ENCODE results near the gene RAB4A. TPM values are rescaled to one million over a fixed set of nuclear protein-coding genes. Genes with fewer than 3 reads are reported as not detected.
"Not testable (repeated sequence)": the region's sequence is repeated elsewhere in the genome, so short reads cannot be mapped to it uniquely, and the experiment has no call there.

The RAB4A gene
- polyA plus RNA-seq, 2 of the 4 experiments (the other 2 are of a cell fraction), result 31.5 to 38.4 TPM

DNA sequence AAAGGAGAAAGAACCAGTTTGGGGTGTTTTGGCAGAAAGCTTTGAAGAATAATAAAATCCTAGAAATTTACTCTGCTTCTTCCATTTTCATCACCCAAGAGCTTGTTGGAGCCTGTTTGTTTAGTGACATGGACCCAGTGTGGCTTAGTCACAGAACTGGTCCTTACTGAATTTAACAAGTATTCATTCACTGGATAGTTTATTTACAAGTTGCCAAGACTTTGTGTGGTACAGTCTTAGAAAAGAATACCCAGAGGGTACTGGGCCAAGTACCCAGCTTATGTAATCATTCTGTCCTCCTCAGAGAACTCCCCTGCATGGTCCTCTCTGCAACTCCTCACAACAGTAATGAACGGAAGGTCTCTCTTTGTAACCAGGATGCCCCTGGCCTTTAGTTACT is 16.4 kb downstream of the RAB4A start:
- no peak for TF ChIP-seq SREBF2 (IDR thresholded peaks at IDR 0.05)
- no peak for TF ChIP-seq NPAS2 (CRISPR knock-in tag; IDR thresholded peaks at IDR 0.05; ENCODE audit: borderline replicate concordance)
- TF ChIP-seq MYC (IDR thresholded peaks at IDR 0.05; ENCODE audit: borderline replicate concordance, low read length), result no peak
- no peak for TF ChIP-seq ZNF302 (CRISPR knock-in tag; IDR thresholded peaks at IDR 0.05)
- TF ChIP-seq EP300 (IDR thresholded peaks at IDR 0.05), result no peak
- TF ChIP-seq HOXB13 (CRISPR knock-in tag; IDR thresholded peaks at IDR 0.05; ENCODE audit: low read depth), result no peak
- no peak for TF ChIP-seq POLR2A (IDR thresholded peaks at IDR 0.05; ENCODE audit: low read length)
- no peak for TF ChIP-seq CBX2 (IDR thresholded peaks at IDR 0.05; ENCODE audit: borderline replicate concordance, low read depth)
- TF ChIP-seq, protein P1, sequence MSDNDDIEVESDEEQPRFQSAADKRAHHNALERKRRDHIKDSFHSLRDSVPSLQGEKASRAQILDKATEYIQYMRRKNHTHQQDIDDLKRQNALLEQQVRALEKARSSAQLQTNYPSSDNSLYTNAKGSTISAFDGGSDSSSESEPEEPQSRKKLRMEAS (IDR thresholded peaks at IDR 0.05), result no peak
- TF ChIP-seq CHD4 (IDR thresholded peaks at IDR 0.05; ENCODE audit: borderline replicate concordance), result no peak
- no peak for TF ChIP-seq JUN (IDR thresholded peaks at IDR 0.05)
- Histone ChIP-seq H3K9me3 (no peaks in the 10 kb centered on the region), H3K4me3 (no peak overlapping the region), H3K4me1 (peaks cover 11% of the 10 kb centered on the region; the same call in 1 of the 3 replicates), H3K4me2 (no peak overlapping the region), H3K27ac (no peak overlapping the region)
- no peak for FAIRE-seq
- no peak; a peak in 1 of 6 replicates for ATAC-seq
- POLR2A ChIA-PET, result no interaction called here
- WGBS (ENCODE audit: missing lambda C conversion rate), result 100% methylated on average over 1 of the region's 1 CpG
- CTCF ChIA-PET, result interaction anchor here (0.9 to 1.7 kb wide), 2 partner anchors 9 to 29 kb away, joined by 3 to 5 read pairs; no protein-coding TSS in a partner anchor
- no peak for DNase-seq (ENCODE audit: low read depth in 1 of 2, low spot score in 1 of 2)

DNA sequence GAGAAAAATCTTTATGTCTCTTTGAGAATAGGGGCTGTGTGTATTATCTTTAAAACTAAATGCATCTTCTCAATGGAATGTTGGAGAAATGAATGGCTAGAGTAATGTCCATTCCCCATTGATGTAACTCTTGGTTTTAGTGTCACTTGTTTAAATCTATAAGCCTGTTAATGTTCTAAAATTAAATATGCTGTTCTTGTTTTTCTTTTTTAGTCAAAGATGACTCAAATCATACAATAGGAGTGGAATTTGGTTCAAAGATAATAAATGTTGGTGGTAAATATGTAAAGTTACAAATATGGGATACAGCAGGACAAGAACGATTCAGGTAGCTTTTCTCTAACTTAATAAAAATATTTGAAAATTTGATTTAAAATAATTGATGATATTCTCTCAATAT is 17.6 kb downstream of the RAB4A start:
- FAIRE-seq (no peak), ATAC-seq (no peak), DNase-seq (ENCODE audit: low read depth in 1 of 2, low spot score in 1 of 2) (no peak)
- H3K9me3 ChIP-seq, result no peaks in the 10 kb centered on the region
- peaks cover 11% of the 10 kb centered on the region; the same call in 1 of the 3 replicates for H3K4me1 ChIP-seq
- POLR2A ChIA-PET, result no interaction called here
- CTCF ChIA-PET, result interaction anchor here (1.1 to 1.7 kb wide), 4 partner anchors 23 to 554 kb away, joined by 3 to 5 read pairs (median 3); partner anchors contain the start of gene RHOU
- no peak overlapping the region for H3K27ac ChIP-seq
- no peak overlapping the region for H3K4me3 ChIP-seq
- no peak for TF ChIP-seq ZSCAN20 (CRISPR knock-in tag; IDR thresholded peaks at IDR 0.05)
- TF ChIP-seq EP300 (IDR thresholded peaks at IDR 0.05), result no peak
- TF ChIP-seq ESRRA (IDR thresholded peaks at IDR 0.05; ENCODE audit: borderline replicate concordance, low read length), result no peak
- TF ChIP-seq, protein P1 (IDR thresholded peaks at IDR 0.05), result no peak
- no peak for TF ChIP-seq HDAC2 (IDR thresholded peaks at IDR 0.05)
- TF ChIP-seq PHF8 (IDR thresholded peaks at IDR 0.05; ENCODE audit: borderline replicate concordance, low read depth), result no peak
- no peak for TF ChIP-seq NR3C1 (IDR thresholded peaks at IDR 0.05)
- TF ChIP-seq NFE2L2 (conservative IDR thresholded peaks at IDR 0.05; ENCODE audit: low read length), result no peak
- TF ChIP-seq FOXS1 (CRISPR knock-in tag; IDR thresholded peaks at IDR 0.05), result no peak
- no peak for TF ChIP-seq GATA3 (IDR thresholded peaks at IDR 0.05; ENCODE audit: borderline replicate concordance)
- TF ChIP-seq ZNF302 (CRISPR knock-in tag; IDR thresholded peaks at IDR 0.05), result no peak
- no peak for TF ChIP-seq RFX5 (IDR thresholded peaks at IDR 0.05)
- no peak for TF ChIP-seq POLR2AphosphoS2 (conservative IDR thresholded peaks at IDR 0.05; ENCODE audit: low read length)
- no peak for TF ChIP-seq RAD21 (conservative IDR thresholded peaks at IDR 0.05 in 1 of 2, IDR thresholded peaks at IDR 0.05 in 1 of 2)
- no peak for TF ChIP-seq ZFP36 (IDR thresholded peaks at IDR 0.05; ENCODE audit: borderline replicate concordance, partially characterized antibody)
- TF ChIP-seq NPAS2 (CRISPR knock-in tag; IDR thresholded peaks at IDR 0.05; ENCODE audit: borderline replicate concordance), result no peak
- TF ChIP-seq KDM1A (IDR thresholded peaks at IDR 0.05; ENCODE audit: low read depth), result no peak
- no peak for TF ChIP-seq CBX8 (IDR thresholded peaks at IDR 0.05)
- no peak for TF ChIP-seq ZC3H11A (IDR thresholded peaks at IDR 0.05)
- 88% methylated on average over 1 of the region's 1 CpG for WGBS (ENCODE audit: missing lambda C conversion rate)
- H3K4me2 ChIP-seq, result no peak overlapping the region

- H3K4me2 ChIP-seq; DNase-seq (ENCODE audit: low read depth in 1 of 2, low spot score in 1 of 2); H3K27ac ChIP-seq; H3K9me3 ChIP-seq; CTCF ChIA-PET; H3K4me3 ChIP-seq; ATAC-seq; FAIRE-seq; POLR2A ChIA-PET; H3K4me1 ChIP-seq: not testable (repeated sequence)
- WGBS (ENCODE audit: missing lambda C conversion rate), result 86% methylated on average over 4 of the region's 4 CpGs
These were observed 20.8 kb downstream of the RAB4A start for GRCh38 chr1:229291686-229292085.

Data from A549 (cell line).